Gastrocnemius medialis (tissue), 4 donors: ENCODE results near the gene NME3. TPM values are rescaled to one million over a fixed set of nuclear protein-coding genes. Genes with fewer than 3 reads are reported as not detected.

Source experiments
- ATAC-seq, 2 donors: fragments of 150-250 bp; one replicate each; pipeline ENCODE4 v1.9.1; 2016
- DNase-seq, 2 donors: peaks; one replicate each; pipeline ENCODE4 v3.0.0-alpha.2; 2019
- H3K27ac ChIP-seq, 4 donors: fragments of 200-600 bp; sonication (generic); 1 replicate in 1 of 4; 2 replicates in 3 of 4; pipeline ENCODE4 v1.5.1; 2016 to 2018; ENCODE audit warnings: mild to moderate bottlenecking in 2 of 4, moderate library complexity in 1 of 4
- H3K27me3 ChIP-seq, 3 donors: fragments of 200-600 bp; sonication (generic) in 2 of 3; 1 replicate in 1 of 3; 2 replicates in 2 of 3; pipeline versions ENCODE4 v1.5.1 to v1.6.0; 2016 to 2019; ENCODE audit warnings: mild to moderate bottlenecking in 1 of 3, moderate library complexity in 1 of 3
- H3K36me3 ChIP-seq, 2 donors: fragments of 200-600 bp; sonication (generic) in 1 of 2; one replicate each; pipeline ENCODE4 v1.5.1; 2017 to 2018
- H3K4me1 ChIP-seq, 2 donors: fragments of 200-600 bp; sonication (generic) in 1 of 2; one replicate each; pipeline ENCODE4 v1.5.1; 2016 to 2017; ENCODE audit warnings: mild to moderate bottlenecking in 2 of 2
- H3K4me3 ChIP-seq, 4 donors: fragments of 200-600 bp; sonication (generic) in 3 of 4; 1 replicate in 1 of 4; 2 replicates in 3 of 4; pipeline ENCODE4 v1.5.1; 2016 to 2019; ENCODE audit warnings: mild to moderate bottlenecking in 2 of 4
- H3K9me3 ChIP-seq, 3 donors: fragments of 200-600 bp; sonication (generic) in 2 of 3; 1 replicate in 1 of 3; 2 replicates in 2 of 3; pipeline ENCODE4 v1.5.1; 2016 to 2019
- POLR2A ChIP-seq, 2 donors: fragments of 450-650 bp; IDR thresholded peaks; one replicate each; pipeline ENCODE4 v1.6.1; 2017; ENCODE audit warnings: antibody characterized with exemption in 2 of 2, mild to moderate bottlenecking in 2 of 2, moderate library complexity in 2 of 2
- in situ Hi-C, 4 donors: fragments of 200-750 bp; cut with MboI; loops; one replicate each; pipeline versions ENCODE4 v1.15.0 to v1.8.0; 2017; ENCODE audit warnings: low sequenced_read_pairs in 4 of 4
- intact Hi-C: fragments of 100-400 bp; cut with DNase I; formaldehyde crosslinking; loops from one replicate; pipeline ENCODE4 v1.15.1; 2023; ENCODE audit warnings: low total_unique reads
- total RNA-seq, 4 donors: library from RNA; depleted of rRNA; stranded (reverse); fragments of >200 nt; gene quantifications; one replicate each; pipeline versions ENCODE4 v1.1.0 to v1.2.3, GENCODE V29; 2016
- TF ChIP-seq, protein P1 (sequence below), 5 experiments: fragments of 450-650 bp in 3 of 5; fragments of 200-600 bp in 2 of 5; sonication (generic) in 2 of 5; IDR thresholded peaks in 4 of 5; conservative IDR thresholded peaks in 1 of 5; 1 replicate in 4 of 5; 2 replicates in 1 of 5; pipeline ENCODE4 v1.5.1; 2016 to 2019; ENCODE audit warnings: antibody characterized with exemption in 5 of 5, mild to moderate bottlenecking in 3 of 5, moderate library complexity in 3 of 5

NME3 gene
- total RNA-seq, 4 donors from 2014 or later: 18.1 to 41.4 (median 34.2) TPM

DNA sequence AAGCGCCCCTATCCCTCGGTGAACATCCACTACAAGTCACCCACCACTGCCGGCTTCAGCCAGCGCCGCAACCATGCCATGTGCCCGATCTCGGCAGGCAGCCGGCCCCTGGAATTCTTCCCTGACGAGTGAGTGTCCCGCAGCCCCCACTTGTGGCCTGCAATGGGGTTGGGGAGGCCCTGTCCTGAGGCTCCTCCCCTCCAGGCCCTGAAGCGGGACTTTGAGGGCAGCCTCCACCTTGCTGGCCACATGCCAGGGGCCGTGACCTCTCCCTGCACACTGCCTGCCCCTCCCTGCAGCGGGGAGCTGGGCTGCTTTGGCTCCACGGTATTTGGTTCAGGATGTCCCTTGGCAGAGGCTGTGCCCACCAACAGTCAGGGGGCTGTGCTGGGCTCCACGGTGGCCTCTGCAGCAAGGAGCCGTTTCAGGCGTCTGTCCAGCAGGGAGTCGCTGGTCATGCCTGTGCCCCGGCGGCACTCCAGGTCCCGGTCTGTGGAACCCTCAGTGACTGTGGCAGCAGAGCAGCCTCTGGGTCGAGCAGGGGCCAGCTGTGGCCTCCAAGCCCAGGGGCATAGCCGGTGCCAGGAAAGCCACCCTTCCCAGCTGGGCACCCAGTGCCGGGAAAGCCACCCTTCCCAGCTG is 8.3 kb downstream of the NME3 start:
- Histone ChIP-seq H3K9me3 (no peaks in the 10 kb centered on the region), H3K36me3 (peaks cover 0 to 79% of the 10 kb centered on the region in 2 donors), H3K27ac (no peak overlapping the region), H3K4me1 (no peaks in the 10 kb centered on the region), H3K27me3 (no peaks in the 10 kb centered on the region), H3K4me3 (no peak overlapping the region)
- DNase-seq (no peak), ATAC-seq (no peak)
- in situ Hi-C loops (no loop called here), intact Hi-C loops (loop anchor here (5.0 kb wide), 1 partner anchor 336 kb away; no protein-coding TSS in a partner anchor)
- no peak for TF ChIP-seq POLR2A (IDR thresholded peaks at IDR 0.05)
- TF ChIP-seq, protein P1, sequence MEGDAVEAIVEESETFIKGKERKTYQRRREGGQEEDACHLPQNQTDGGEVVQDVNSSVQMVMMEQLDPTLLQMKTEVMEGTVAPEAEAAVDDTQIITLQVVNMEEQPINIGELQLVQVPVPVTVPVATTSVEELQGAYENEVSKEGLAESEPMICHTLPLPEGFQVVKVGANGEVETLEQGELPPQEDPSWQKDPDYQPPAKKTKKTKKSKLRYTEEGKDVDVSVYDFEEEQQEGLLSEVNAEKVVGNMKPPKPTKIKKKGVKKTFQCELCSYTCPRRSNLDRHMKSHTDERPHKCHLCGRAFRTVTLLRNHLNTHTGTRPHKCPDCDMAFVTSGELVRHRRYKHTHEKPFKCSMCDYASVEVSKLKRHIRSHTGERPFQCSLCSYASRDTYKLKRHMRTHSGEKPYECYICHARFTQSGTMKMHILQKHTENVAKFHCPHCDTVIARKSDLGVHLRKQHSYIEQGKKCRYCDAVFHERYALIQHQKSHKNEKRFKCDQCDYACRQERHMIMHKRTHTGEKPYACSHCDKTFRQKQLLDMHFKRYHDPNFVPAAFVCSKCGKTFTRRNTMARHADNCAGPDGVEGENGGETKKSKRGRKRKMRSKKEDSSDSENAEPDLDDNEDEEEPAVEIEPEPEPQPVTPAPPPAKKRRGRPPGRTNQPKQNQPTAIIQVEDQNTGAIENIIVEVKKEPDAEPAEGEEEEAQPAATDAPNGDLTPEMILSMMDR (IDR thresholded peaks at IDR 0.05 in 4 of 5, conservative IDR thresholded peaks at IDR 0.05 in 1 of 5): no peak

DNA sequence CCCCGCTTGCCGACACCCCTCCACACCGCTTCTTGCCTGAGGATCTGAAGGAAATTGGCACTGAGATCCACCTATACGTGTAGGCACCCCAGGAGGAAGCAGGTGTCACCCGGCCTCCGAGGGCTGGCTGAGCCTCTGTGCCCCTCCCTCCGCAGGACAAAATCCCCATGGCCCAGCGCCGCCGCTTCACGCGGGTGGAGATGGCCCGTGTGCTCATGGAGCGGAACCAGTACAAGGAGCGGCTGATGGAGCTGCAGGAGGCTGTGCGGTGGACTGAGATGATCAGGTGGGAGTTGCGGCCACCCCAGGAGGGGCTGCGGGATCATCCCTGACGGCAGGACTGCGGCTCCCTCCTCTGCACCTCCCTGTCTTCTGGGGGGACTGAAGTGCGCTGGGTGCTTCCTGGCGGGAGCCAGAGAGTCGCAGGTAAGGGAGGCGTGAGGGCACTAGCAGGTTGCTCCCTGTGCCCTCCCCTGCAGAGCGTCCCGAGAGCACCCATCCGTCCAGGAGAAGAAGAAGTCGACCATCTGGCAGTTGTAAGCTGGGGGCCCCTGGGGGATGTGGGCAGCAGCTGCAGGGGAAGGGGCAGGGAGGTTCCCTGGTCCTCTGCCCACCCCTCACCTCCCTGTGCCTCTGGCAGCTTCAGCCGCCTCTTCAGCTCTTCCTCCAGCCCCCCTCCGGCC is 9.0 kb downstream of the NME3 start:
- in situ Hi-C loops (no loop called here), intact Hi-C loops (loop anchor here (5.0 kb wide), 1 partner anchor 335 kb away; no protein-coding TSS in a partner anchor)
- no peak for TF ChIP-seq POLR2A (IDR thresholded peaks at IDR 0.05)
- TF ChIP-seq, protein P1 (IDR thresholded peaks at IDR 0.05 in 4 of 5, conservative IDR thresholded peaks at IDR 0.05 in 1 of 5): no peak
- Histone ChIP-seq H3K9me3 (no peaks in the 10 kb centered on the region), H3K27me3 (no peaks in the 10 kb centered on the region), H3K4me1 (no peaks in the 10 kb centered on the region), H3K27ac (no peak overlapping the region), H3K36me3 (peaks cover 0 to 79% of the 10 kb centered on the region in 2 donors), H3K4me3 (no peak overlapping the region)
- DNase-seq (no peak), ATAC-seq (no peak)

DNA sequence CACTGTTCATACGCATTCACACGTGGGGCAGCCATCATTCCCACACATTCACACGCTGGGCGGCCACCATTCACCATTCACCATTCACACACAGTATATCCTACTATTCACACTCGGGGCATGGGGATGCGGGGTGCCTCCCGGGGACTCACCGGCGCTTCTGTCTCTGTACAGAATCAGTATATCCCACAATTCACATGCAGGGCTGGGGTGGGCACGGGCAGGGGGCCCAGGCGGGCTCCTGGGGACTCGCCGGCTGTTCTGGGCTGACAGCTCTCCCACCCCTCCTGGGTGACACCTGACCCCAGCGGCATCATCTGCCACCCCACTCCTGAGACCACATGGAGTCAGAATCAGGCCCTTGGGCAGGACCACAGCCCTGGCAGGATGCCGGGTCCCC is 9.6 kb downstream of the NME3 start:
- H3K9me3 ChIP-seq: no peaks in the 10 kb centered on the region
- no peaks in the 10 kb centered on the region for H3K4me1 ChIP-seq
- H3K27ac ChIP-seq: no peak overlapping the region
- intact Hi-C loops (loop anchor here (5.0 kb wide), 1 partner anchor 334 kb away; no protein-coding TSS in a partner anchor), in situ Hi-C loops (no loop called here)
- no peak for TF ChIP-seq POLR2A (IDR thresholded peaks at IDR 0.05)
- TF ChIP-seq, protein P1 (IDR thresholded peaks at IDR 0.05 in 4 of 5, conservative IDR thresholded peaks at IDR 0.05 in 1 of 5): no peak
- H3K36me3 ChIP-seq: peaks cover 0 to 73% of the 10 kb centered on the region in 2 donors
- DNase-seq: no peak
- ATAC-seq: no peak
- H3K4me3 ChIP-seq: no peak overlapping the region
- no peaks in the 10 kb centered on the region for H3K27me3 ChIP-seq

DNA sequence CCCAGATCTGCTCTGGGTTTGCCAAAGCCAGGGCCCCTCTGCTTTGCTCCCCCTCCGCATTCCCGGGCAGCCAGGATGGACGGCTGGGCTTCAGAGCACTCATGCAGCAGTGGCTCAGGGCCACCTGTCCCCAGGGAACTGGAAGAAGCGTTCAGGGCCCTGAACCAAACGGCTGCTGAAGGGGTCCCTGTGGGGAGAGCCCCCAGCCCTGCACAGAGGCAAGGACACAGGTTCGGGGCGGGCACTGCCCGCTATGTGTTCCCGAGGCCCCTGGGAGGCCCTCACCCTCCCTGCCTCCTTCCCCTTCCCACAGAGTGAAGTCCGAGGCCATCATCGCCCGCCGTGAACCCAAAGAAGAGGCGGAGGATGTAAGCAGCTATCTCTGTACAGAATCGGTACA is 10.4 kb downstream of the NME3 start:
- Histone ChIP-seq H3K4me3 (no peak overlapping the region), H3K4me1 (no peaks in the 10 kb centered on the region), H3K27me3 (no peaks in the 10 kb centered on the region), H3K27ac (no peak overlapping the region), H3K9me3 (no peaks in the 10 kb centered on the region), H3K36me3 (peaks cover 0 to 65% of the 10 kb centered on the region in 2 donors)
- in situ Hi-C loops (no loop called here), intact Hi-C loops (loop anchor here (5.0 kb wide), 1 partner anchor 334 kb away; no protein-coding TSS in a partner anchor)
- no peak for TF ChIP-seq POLR2A (IDR thresholded peaks at IDR 0.05)
- TF ChIP-seq, protein P1 (IDR thresholded peaks at IDR 0.05 in 4 of 5, conservative IDR thresholded peaks at IDR 0.05 in 1 of 5): no peak
- ATAC-seq: no peak
- DNase-seq: no peak
